Activated T-helper 9 cell treated with anti-CD3 and anti-CD28 coated beads, Interleukin-2, amount 50 U/mL, for 16 hours (primary cell): Measurements from ENCODE around the gene RPS29.
"Not testable (repeated sequence)": the region's sequence is repeated elsewhere in the genome, so short reads cannot be mapped to it uniquely, and the experiment has no call there.

Experiments
- DNase-seq: peaks from one replicate; pipeline ENCODE4 v3.0.0-alpha.2; 2020; ENCODE audit warnings: low read depth

Gene RPS29

DNA sequence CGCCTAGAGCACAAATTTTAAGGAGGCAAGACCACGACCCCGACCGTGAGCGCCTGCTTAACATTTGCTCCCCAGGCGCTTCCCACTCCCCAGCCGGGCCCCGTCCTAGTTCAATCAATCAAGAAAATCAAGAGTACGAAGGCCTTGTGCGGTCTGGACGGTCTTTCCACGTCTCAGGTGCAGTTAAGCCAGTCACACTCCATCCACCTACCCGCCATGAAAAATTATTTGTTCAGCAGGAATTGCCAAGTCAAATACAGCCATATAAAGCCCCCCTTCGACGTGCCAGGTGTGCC lies 12.0 kb upstream of the RPS29 start:
- DNase-seq, result no peak

DNA sequence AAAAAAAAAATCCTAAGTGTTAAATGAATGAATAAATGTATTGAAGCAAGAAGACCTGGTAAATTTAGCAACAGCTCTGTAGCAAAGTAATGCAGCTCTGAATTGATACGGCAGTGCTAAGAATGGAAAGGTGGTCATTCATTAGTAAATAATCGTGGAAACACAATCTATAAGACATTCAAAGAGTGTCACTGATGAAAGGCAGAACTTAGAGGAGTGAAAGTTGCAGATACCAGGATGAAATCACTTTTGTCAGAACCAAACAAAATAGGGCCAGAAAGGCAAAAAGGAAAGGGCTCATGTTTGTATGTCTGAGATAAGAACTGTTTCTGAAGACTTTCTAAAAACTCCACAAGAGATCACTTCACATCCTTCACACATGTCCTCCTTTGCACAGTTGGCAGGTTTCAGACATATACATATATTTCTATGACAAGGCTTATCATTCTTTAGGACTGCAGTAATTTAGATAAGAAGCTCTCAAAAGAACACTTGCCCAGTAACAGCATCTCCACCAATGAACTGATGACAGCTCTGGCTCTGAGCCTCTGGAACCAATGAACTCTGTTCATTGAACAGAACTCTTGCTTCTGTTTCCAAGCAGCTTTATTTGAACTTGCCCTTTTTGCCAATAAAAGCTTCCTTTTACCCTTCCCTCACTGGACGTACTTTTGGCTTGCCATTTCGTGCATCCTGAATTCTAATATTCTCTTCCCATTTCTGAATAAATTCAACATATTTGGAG lies 8.3 kb upstream of the RPS29 start:
- DNase-seq, result no peak

DNA sequence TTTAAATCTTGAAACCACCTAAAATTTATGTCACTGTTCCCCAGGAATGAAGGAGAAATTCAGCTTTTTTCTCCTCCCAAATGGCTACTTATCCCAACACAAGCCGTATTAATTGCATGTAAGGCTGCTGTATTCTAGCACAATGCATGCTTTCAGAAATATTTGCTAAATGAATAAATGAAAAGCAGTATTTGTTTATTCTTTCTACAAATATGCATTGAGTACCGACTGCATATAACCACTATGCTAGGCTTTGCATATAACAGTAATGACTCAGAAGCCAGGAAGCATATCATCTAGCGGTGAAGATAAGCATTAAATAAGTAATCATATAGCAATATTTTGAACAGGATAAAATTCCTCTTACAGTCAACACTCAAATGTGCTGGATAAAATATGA lies 6.8 kb upstream of the RPS29 start:
- DNase-seq, result no peak

DNA sequence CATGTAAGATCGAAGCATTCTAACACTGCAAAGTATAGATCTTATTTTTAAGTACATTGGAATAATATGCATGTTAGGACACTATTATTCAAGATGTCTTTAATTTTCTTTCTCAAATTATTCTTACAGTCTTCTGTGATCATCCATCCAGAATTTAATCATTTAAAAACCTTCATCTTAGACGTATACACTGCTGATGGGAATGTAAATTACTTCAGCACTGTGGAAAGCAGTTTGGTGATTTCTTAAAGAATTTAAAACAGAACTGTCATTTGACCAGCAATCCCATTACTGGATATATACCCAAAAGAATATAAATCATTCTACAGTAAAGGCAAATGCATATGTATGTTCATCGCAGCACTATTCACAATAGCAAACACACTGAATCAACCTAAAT lies 3.2 kb upstream of the RPS29 start:
- no peak for DNase-seq

DNA sequence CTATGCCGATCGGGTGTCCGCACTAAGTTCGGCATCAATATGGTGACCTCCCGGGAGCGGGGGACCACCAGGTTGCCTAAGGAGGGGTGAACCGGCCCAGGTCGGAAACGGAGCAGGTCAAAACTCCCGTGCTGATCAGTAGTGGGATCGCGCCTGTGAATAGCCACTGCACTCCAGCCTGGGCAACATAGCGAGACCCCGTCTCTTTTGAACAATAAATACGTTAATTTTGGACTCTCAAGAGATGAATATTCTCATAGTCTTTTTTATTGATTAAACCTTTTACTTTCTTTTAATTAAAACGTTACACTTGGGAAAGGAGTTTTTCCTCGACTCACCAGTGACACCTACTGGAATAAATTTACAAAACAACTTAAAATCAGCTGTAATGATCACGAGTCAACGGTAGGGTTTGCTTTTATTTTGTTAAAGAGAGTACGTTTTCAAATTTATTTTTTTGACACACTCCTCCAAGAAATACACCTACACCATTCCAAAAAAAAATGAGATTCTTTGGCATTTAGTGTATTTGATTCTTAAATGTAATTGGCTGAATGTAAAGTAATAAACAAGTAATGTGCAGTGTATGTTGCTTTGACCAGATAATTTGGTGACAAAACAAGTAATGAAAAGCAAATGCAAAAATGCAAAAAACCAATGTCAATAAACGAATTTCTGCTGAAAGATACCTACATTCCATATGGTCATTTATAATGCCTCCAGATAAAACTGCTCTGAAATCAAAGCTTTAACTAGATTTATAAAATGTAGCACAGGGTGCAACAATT lies 687 bp upstream of the RPS29 start:
- DNase-seq, result peak; percentile 28

DNA sequence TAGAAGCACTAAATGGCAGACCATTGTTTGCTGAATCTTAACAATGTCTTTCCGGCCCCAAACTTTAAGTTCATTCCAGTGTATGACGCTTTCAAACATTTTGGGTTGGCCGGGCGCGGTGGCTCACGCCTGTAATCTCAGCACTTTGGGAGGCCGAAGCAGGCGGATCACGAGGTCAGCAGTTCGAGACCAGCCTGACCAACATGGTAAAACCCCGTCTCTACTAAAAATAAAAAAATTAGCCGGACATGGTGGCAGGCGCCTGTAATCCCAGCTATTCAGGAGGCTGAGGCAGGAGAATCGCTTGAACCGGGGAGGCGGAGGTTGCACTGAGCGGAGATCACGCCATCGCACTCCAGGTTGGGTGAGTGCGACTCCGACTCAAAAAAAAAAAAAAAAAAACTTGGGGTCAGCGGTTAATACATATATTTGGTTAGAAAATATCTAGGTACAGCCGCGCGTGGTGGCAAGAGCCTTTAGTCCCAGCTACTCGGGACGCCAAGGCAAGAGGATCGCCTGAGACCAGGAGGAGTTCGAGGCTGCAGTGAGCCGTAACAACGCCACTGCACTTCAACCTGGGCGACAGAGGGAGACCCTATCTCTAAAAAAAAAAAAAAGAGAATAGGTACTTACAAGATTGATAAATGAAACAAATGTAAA lies 1.1 kb downstream of the RPS29 start:
- DNase-seq, result not testable (repeated sequence)

DNA sequence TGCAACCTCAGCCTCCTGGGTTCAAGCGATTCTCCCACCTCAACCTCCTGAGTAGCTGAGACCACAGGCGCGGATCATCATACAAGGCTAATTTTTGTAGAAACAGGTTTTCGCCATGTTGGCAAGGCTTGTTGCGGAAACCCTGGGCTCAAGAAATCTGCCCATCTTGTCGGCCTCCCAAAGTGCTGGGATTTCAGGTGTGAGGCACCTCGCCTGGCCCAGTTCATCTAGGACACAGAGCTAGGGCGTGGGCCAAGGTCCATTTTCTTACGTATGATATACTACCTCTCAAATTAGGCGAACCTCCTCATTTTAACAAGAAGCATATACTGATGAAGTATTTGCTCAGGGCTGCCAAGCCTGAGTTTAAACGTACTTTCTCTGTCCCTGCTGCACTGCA lies 2.1 kb downstream of the RPS29 start:
- no peak for DNase-seq

DNA sequence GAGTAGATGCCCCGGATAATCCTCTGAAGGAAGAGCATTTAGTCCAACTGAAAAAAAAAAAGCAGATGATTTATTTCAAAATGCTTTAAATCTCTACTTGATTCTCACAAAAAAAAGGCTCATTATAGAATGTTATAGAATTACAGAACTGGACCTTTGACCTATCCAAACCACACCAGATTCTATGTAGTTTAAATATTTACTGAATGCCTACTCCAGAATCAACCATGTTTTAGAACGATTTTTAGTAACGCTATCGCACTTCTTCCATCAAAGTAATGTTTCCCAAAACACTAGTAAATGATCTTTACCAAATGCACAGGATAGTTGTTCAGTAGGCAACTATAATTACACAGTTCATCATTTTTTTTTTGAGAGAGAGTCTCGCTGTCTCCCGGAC lies 2.6 kb downstream of the RPS29 start:
- no peak for DNase-seq

DNA sequence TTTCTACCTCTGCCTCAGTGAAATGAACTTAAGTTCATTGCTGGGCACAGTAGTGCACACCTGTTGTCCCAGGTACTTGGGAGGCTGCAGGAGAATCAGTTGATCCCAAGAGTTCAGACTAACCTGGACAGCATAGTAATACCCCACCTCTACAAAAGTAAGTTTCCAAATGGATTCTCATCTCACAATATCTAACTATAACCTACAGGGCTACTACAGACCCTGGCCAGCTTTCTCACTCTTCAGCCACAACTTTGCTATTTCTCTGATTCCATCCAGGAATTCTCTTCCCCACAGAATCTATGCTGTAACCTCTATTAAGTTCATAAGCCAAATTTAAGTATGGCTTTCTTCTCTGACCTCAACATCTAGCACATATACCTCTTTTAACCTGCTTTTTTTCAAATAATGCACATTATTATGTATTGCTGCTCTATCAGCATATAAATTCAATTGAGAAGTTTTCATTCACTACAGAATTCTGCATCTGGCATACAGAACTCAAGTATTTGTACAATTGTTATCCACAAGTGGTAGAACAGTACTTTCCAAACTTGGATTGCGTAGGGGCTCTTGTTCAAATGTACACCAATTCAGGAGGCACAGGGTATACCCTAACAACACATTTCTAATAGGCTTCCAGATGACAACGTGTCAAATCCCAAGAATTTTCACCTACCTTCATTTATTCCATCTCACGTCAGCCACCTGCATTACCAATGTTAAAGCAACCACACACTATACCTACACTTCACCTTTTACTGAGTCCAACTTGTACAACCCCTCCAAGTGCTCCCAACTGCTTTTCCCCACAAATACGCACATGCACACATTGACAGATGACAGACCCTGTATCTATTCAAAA lies 3.8 kb downstream of the RPS29 start:
- no peak for DNase-seq

DNA sequence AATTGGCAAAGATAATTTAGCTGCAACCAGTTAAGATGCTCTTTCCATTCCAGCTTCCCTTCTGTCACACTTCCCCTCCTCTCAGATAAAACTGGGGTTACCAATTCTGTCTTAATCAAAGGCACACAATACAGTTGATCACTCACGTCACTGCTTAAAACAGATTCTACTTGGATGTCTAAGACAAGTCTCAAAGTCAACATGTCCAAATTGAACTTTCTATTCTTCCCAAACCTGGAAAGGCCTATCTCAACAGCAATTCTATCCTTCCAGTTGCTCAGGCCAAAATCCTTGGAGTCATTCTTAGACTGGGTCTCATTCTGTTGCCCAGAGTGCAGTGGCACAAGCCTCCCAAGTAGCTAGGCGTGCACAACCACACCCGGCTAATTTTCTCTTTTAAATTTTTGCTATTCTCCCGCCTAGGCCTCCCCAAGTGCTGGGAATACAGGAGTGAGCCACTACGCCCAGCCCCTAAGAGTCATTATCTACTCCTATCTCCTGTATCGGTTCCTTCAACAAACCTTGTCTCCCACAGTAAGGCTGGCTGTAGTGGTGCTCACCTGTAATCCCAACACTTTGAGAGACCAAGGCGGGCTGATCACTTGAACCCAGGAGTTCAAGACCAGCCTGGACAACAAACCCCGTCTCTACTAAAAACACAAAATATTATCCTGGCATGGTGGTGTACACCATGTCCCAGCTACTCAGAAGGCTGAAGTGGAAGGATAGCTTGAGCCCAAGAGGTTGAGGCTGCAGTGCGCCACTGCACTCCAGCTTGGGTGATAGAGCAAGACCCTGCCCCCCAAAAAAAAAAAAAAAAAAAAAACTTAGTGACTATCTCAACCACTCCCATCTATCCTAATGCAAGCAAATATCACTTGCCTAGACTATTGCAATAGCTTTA lies 4.7 kb downstream of the RPS29 start:
- no peak for DNase-seq

DNA sequence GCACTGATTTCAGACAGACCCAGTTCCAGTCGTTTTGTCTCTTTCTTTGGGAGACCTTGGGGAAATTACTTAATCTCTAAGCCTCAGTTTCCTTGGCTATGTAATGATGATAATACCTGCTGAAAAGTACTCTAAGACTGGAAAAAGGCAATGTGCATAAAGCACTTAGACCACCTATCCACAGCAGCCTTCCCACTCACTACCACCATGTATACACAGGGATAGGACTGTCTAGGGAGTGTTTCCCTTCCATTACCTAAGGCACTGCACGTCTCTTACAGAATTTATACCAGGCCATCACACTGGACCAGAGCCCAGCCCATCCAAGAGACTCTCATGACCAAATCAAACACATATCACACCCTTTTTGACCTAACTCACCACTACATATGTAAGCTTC lies 6.3 kb downstream of the RPS29 start:
- DNase-seq, result no peak

DNA sequence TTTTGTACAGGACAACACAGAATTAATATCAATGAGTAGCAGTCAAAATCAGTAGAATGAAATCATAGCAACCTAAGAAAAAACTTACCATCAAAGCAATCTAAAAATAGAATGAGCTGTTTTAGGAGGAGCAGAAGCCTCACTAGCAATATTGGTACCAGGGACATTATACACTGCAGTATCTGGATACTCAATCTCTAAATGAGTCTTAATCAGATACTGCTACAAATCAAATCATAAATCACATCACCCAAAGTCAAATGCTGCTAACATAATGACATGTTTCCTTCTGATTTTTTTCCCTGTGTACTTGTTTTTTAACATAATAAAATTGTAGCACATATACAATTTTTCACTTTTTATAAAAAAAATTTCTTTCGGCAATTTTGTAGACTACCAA lies 8.0 kb downstream of the RPS29 start:
- no peak for DNase-seq

DNA sequence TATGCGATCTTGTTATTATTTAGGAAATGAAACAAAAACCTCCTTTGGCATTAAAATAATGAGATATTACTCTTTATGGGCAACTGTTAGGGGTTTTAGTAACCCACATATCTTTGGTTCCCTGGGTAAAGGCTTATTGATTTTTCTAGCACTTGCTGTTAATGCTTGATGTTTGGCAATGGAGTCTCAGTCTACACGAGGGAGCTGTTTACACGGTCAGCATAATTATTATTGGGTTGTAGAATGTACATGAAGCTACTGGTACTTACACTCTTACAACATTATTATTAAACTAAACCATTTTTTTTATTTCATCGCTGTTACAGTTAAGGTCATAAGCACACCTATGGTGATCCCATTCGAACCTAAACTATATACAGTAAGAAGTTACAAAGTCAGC lies 12.1 kb downstream of the RPS29 start:
- no peak for DNase-seq

DNA sequence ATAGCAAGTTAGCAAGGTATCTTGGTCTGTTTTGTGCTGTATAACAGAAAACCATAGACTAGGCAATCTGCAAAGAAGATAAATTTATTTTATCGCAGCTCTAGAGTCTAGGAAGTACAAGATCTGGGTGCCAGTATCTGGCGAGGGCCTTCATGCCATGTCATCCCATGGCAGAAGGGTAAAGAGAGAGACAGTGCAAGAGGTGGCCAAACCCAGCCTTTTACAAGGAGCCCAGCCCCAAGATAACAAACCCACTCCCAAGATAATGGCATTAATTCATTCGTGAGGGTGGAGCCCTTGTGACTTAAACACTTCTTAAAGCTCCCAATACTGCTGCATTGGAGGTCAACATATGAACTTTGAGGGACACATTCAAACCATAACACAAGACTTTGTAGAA lies 16.9 kb downstream of the RPS29 start:
- no peak for DNase-seq

DNA sequence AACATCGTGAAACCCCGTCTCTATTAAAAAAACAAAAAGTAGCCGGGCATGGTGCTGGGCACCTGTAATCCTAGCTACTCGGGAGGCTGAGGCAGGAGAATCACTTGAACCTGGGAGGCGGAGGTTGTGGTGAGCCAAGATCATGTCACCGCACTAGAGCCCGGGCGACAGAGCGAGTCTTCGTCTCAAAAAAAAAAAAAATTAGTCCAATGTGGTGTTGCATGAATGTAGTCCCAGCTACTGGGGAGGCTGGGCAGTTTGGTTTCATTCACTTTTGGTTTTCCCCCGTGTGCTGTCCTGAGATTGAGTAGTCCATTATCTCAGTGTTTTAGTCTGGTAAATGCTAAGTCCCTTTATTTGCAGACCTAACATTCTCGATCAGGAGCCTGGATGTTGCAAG lies 19.5 kb downstream of the RPS29 start:
- DNase-seq, result no peak

DNA sequence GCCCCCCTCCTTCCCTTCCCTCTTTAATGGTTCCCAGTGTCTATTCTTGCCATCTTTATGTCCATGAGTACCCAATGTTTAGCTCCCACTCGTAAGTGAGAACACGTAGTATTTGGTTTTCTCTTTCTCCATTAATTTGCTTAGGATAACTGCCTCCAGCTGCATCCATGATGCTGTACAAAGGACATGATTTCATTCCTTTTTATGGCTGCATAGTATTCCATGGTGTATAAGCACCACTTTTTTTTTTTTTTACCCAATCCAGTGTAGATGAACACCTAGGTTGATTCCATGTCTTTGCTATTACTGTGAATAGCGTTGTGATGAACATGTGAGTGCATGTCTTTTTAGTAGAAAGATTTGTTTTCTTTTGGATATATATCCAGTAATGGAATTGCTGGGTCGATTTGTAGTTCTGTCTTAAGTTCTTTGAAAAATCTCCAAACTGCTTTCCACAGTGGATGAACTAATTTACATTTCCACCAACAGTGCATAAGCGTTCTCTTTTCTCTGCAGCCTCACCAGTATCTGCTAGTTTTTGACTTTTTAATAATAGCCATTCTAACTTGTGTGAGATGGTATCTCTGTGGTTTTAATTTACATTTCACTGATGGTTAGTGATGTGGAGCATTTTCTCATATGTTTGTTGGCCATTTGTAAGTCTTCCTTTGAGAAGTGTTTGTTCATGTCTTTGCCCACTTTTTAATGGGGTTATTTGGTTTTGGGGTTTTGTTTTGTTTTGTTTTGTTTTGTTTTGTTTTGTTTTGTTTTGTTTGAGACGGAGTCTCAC lies 26.0 kb downstream of the RPS29 start:
- DNase-seq, result no peak

DNA sequence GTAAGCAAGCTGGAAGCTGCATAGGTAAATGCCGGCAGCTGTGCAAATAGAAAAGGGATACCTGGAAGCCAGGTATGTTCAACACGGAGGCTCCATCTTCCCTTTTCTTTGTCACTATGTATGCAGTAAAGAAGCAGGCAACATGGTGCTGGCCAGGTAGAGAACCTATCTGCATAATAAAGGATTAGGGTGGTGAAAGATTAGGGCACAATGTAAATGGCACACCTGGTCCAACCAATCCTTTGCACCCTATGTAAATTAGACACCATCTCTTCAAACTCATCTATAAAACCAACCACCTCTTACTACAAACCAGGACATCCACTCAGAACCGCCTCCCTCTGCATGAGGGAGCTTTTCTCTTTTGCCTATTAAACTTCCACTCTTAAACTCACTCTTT lies 32.3 kb downstream of the RPS29 start:
- no peak for DNase-seq

DNA sequence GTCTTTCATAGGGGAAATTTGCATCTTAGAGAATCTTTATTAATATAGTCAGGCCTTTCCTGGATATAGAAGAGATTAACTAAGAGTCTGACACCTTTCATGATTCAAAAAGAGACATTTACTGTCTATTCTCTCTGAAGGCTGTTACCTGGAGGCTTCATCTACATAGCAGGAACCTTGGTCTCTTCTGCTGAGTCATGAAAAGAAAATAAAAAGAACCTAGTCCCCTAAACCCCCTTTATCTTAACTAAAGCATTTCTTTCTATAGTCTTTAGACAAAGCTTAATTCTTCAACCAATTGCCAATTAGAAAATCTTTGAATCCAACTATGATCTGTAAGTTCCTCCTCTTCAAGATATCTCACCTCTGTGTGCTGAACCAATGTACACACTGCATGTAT lies 33.1 kb downstream of the RPS29 start:
- DNase-seq, result no peak

DNA sequence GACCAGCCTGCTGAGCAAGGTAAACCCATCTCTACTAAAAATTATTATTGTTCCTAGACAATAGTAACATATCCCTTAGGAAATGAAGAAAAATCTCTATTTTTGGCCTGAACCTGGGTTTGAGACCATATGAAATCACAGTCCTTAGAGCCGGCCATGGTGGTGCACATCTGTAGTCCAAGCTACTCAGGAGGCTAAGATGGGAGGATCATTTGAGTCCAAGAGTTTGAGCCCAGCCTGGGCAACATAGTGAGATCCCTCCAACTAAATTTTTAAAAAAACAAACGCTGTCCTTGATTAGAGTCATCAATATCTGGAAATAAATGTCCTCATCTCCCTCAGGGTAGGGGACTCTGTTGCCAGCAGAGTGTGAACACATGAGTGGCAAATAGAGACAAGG lies 34.6 kb downstream of the RPS29 start:
- DNase-seq, result no peak
